H4 (cell line): ENCODE results near the gene NUDT16L1. TPM values are rescaled to one million over a fixed set of nuclear protein-coding genes. Genes with fewer than 3 reads are reported as not detected.
A peak's percentile ranks its signal among the peaks of the same experiment; 100 is the strongest.
"Not testable (repeated sequence)": the region's sequence is repeated elsewhere in the genome, so short reads cannot be mapped to it uniquely, and the experiment has no call there.

Experiments used
- DNase-seq: peaks from one replicate; pipeline ENCODE4 v3.0.0-alpha.2; 2015; ENCODE audit warnings: low spot score
- total RNA-seq: library from RNA; depleted of rRNA; stranded (reverse); fragments of >200 nt; shearing (Covaris generic); gene quantifications from 2 replicates; pipeline ENCODE4 v1.2.3, GENCODE V29; 2014

Gene NUDT16L1
- total RNA-seq, 1 experiment from 2014 or later, result 39.6 TPM

GRCh38 chr16:4713663-4714501, 20.5 kb downstream of the NUDT16L1 start:
- DNase-seq, result no peak

- no peak for DNase-seq
Measured at GRCh38 chr16:4714996-4715395, 21.6 kb downstream of the NUDT16L1 start.

GRCh38 chr16:4718466-4718865, 25.1 kb downstream of the NUDT16L1 start:
- no peak for DNase-seq

GRCh38 chr16:4723071-4723767, 29.9 kb downstream of the NUDT16L1 start:
- DNase-seq, result no peak

- no peak for DNase-seq
Measured at GRCh38 chr16:4724661-4725270, 31.4 kb downstream of the NUDT16L1 start.

GRCh38 chr16:4726616-4727015, 33.3 kb downstream of the NUDT16L1 start:
- DNase-seq, result no peak

- no peak for DNase-seq
Measured at GRCh38 chr16:4728676-4729075, 35.3 kb downstream of the NUDT16L1 start.

GRCh38 chr16:4729876-4730275, 36.5 kb downstream of the NUDT16L1 start:
- DNase-seq, result no peak

GRCh38 chr16:4733211-4733742, 39.9 kb downstream of the NUDT16L1 start:
- DNase-seq, result no peak

GRCh38 chr16:4733747-4734062, 40.3 kb downstream of the NUDT16L1 start:
- no peak for DNase-seq

GRCh38 chr16:4734063-4734729, 40.8 kb downstream of the NUDT16L1 start, which contains the start of the genes ANKS3 and DNAAF8:
Gene ANKS3, minus strand, starts transcription at chr16:4734271. Its CDS starts 4,122 bp downstream, at chr16:4730149.
Gene DNAAF8, plus strand, starts transcription at chr16:4734537. Its CDS starts 1,978 bp downstream, at chr16:4736515.
- DNase-seq, result peak; percentile 97

GRCh38 chr16:4734730-4735535, 41.6 kb downstream of the NUDT16L1 start:
- peak; percentile 52 for DNase-seq

- DNase-seq, result no peak
Measured at GRCh38 chr16:4736546-4736945, 43.2 kb downstream of the NUDT16L1 start.

- DNase-seq, result no peak
Measured at GRCh38 chr16:4737545-4737944, 44.2 kb downstream of the NUDT16L1 start.

- not testable (repeated sequence) for DNase-seq
Measured at GRCh38 chr16:4738370-4738769, 45.0 kb downstream of the NUDT16L1 start.

- DNase-seq, result no peak
Measured at GRCh38 chr16:4743226-4743878, 50.0 kb downstream of the NUDT16L1 start.

GRCh38 chr16:4744555-4745273, 51.4 kb downstream of the NUDT16L1 start:
- no peak for DNase-seq

- DNase-seq, result no peak
Measured at GRCh38 chr16:4745274-4745569, 51.9 kb downstream of the NUDT16L1 start.
